BE2C (cell line): Measurements from ENCODE around the gene ZNF664.

ENCODE experiments used
- DNase-seq: peaks from one replicate; pipeline ENCODE4 v3.0.0-alpha.2; 2020
- H3K27me3 ChIP-seq: fragments of 250-450 bp; sonication (Bioruptor Pico); 2 replicates; pipeline ENCODE4 v1.5.1; 2020; ENCODE audit warnings: mild to moderate bottlenecking
- H3K36me3 ChIP-seq: fragments of 250-450 bp; sonication (Bioruptor Pico); 2 replicates; pipeline ENCODE4 v1.5.1; 2020; ENCODE audit warnings: mild to moderate bottlenecking
- H3K4me1 ChIP-seq: fragments of 250-450 bp; sonication (Bioruptor Pico); 2 replicates; pipeline ENCODE4 v1.5.1; 2020
- H3K4me3 ChIP-seq: 2 replicates; pipeline ENCODE4 v1.5.1; 2011; ENCODE audit warnings: low read depth, low read length
- H3K9me3 ChIP-seq: fragments of 250-450 bp; sonication (Bioruptor Pico); 2 replicates; pipeline ENCODE4 v1.5.1; 2020
- TF ChIP-seq, protein P1 (sequence below): IDR thresholded peaks from 2 replicates; pipeline ENCODE4 v1.5.1; 2012; ENCODE audit warnings: mild to moderate bottlenecking, low read depth, low read length

ZNF664 gene

DNA sequence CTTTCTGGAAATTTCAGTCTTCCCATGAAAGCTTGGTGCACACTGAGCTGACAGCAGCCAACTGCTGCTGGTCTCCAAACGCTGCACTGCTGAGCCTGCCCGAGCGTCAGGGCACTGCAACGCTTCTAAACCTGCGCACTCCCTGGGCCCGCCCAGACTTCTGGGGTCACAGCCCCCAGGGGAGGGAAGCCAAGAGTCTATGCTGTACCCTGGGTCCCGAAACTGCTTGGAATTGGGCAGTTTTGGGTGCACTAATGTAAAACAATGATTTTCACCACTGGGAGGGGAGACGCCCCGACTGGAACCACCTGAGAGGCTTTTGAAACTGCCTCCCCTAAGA is 32.4 kb upstream of the ZNF664 start:
- Histone ChIP-seq H3K4me1 (no peaks in the 10 kb centered on the region; the same call in 1 of the 2 replicates), H3K36me3 (no peaks in the 10 kb centered on the region; the same call in 1 of the 2 replicates), H3K27me3 (no peaks in the 10 kb centered on the region), H3K4me3 (no peak overlapping the region), H3K9me3 (no peaks in the 10 kb centered on the region)
- DNase-seq: no peak
- TF ChIP-seq, protein P1, sequence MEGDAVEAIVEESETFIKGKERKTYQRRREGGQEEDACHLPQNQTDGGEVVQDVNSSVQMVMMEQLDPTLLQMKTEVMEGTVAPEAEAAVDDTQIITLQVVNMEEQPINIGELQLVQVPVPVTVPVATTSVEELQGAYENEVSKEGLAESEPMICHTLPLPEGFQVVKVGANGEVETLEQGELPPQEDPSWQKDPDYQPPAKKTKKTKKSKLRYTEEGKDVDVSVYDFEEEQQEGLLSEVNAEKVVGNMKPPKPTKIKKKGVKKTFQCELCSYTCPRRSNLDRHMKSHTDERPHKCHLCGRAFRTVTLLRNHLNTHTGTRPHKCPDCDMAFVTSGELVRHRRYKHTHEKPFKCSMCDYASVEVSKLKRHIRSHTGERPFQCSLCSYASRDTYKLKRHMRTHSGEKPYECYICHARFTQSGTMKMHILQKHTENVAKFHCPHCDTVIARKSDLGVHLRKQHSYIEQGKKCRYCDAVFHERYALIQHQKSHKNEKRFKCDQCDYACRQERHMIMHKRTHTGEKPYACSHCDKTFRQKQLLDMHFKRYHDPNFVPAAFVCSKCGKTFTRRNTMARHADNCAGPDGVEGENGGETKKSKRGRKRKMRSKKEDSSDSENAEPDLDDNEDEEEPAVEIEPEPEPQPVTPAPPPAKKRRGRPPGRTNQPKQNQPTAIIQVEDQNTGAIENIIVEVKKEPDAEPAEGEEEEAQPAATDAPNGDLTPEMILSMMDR: no peak

DNA sequence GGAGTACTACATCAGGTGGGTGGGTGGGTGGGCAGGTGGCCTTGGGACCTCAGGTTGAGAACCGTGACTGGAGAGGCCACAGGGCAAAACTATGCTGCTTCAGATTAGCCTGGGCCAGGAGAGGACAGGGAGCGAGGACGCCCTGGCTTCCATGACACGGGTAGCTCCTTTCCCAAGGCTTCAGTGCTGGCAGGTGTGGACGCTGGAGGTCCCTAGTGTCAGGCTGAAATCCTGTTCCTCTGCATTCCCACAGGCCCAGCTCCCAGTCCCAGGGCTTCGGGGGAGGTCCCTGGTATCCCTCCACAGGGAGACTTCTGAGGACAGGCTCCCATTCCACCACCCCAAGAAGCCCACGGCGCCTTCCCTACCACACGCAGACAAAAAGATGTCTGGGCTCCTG is 32.0 kb upstream of the ZNF664 start:
- H3K36me3 ChIP-seq: no peaks in the 10 kb centered on the region; the same call in 1 of the 2 replicates
- H3K27me3 ChIP-seq: no peaks in the 10 kb centered on the region
- TF ChIP-seq, protein P1: no peak

GRCh38 chr12:123941624-123942237 is 31.3 kb upstream of the ZNF664 start:
- no peak overlapping the region for H3K4me3 ChIP-seq
- no peak for DNase-seq
- TF ChIP-seq, protein P1: no peak
- H3K36me3 ChIP-seq: no peaks in the 10 kb centered on the region; the same call in 1 of the 2 replicates
- no peaks in the 10 kb centered on the region for H3K27me3 ChIP-seq
- H3K9me3 ChIP-seq: no peaks in the 10 kb centered on the region
- no peaks in the 10 kb centered on the region; the same call in 1 of the 2 replicates for H3K4me1 ChIP-seq

More for the DNA sequence above, 32.0 kb upstream of the ZNF664 start:
- no peak overlapping the region for H3K4me3 ChIP-seq
- H3K4me1 ChIP-seq: no peaks in the 10 kb centered on the region; the same call in 1 of the 2 replicates
- no peak for DNase-seq
- no peaks in the 10 kb centered on the region for H3K9me3 ChIP-seq

DNA sequence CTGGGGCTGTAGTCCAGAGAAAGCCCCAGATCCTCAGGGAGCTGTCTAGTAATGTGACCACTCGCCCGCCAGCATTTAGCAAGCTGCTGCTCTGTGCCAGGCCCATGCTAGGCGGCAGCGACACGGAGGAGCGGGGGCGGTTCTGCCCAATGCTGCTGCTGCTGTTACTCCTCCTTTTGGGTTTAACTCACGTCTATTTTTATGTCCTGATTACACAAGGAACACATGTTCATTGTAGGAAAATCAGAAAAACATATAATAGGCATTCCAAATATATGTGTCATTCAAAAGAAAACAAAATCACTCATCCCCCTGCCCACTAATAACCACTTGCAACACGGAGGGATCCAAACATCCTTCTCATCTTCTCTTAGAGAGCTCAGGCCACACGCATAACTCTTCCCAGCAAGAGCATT is 30.8 kb upstream of the ZNF664 start:
- no peaks in the 10 kb centered on the region for H3K9me3 ChIP-seq
- H3K4me1 ChIP-seq: no peaks in the 10 kb centered on the region; the same call in 1 of the 2 replicates
- H3K4me3 ChIP-seq: no peak overlapping the region
- no peaks in the 10 kb centered on the region; the same call in 1 of the 2 replicates for H3K36me3 ChIP-seq
- TF ChIP-seq, protein P1: no peak
- DNase-seq: no peak
- no peaks in the 10 kb centered on the region for H3K27me3 ChIP-seq

- H3K36me3 ChIP-seq: no peaks in the 10 kb centered on the region; the same call in 1 of the 2 replicates
- no peaks in the 10 kb centered on the region for H3K27me3 ChIP-seq
- no peak for DNase-seq
- no peaks in the 10 kb centered on the region; the same call in 1 of the 2 replicates for H3K4me1 ChIP-seq
- no peaks in the 10 kb centered on the region for H3K9me3 ChIP-seq
- no peak overlapping the region for H3K4me3 ChIP-seq
- TF ChIP-seq, protein P1: no peak
Observed at GRCh38 chr12:123942911-123943648, 29.9 kb upstream of the ZNF664 start.

GRCh38 chr12:123943816-123944215 is 29.2 kb upstream of the ZNF664 start:
- TF ChIP-seq, protein P1: no peak
- Histone ChIP-seq H3K4me3 (no peak overlapping the region), H3K9me3 (no peaks in the 10 kb centered on the region), H3K27me3 (no peaks in the 10 kb centered on the region), H3K4me1 (no peaks in the 10 kb centered on the region; the same call in 1 of the 2 replicates), H3K36me3 (no peaks in the 10 kb centered on the region; the same call in 1 of the 2 replicates)
- peak; percentile 27 for DNase-seq
